GM18505 (cell line): ENCODE data around the gene LYZL4.

Experiments used
- ATAC-seq: cut with Tn5 transposase; IDR thresholded peaks from one replicate; pipeline ENCODE4 v1.9.1; 2021; ENCODE audit not compliant: unreplicated experiment
- POLR2A ChIP-seq: IDR thresholded peaks from 4 replicates; pipeline ENCODE4 v1.6.1; 2011; ENCODE audit warnings: borderline replicate concordance; ENCODE audit not compliant: insufficient read depth, insufficient read length; ENCODE audit errors: extremely low read depth

LYZL4 gene, protein sequence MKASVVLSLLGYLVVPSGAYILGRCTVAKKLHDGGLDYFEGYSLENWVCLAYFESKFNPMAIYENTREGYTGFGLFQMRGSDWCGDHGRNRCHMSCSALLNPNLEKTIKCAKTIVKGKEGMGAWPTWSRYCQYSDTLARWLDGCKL

DNA sequence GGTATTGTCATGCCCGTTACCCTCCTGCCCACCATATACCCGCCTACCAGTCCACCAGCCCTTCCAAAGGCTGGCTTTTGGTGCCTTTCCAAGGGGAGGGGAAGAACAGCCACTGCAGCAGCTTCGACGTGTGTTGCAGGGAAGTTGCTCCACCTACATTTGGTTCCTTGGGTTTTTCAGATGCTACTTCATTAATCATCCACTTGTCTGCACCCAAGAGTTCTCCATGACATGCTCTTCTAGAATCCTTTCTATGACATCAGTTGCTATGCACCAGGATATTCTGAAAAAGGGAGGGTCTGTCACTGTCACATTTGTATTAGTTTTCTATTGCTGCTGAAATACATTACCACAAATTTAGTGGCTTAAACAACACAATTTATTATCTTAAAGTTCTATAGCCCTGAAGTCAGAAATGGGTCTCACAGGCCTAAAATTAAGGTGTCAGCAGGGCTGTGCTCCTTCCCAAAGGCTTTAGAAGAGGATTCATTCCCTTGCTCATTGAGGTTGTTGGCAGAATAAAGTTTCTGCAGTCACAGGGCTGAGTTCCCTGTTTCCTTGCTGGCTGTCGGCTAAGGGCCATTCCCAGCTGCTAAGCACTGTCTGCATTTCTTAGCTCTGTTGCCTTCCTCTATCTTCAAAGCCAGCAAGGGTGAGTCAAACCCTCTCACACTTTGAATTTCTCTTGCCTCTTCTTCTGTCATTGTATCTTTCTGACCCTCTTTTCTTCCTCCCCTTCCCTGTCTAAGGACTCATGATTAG, at the start of gene LYZL4:
Gene LYZL4 (minus strand): TSS at position 241 of the 762 bp plus-strand sequence. CDS start 3,359 bp downstream, outside the sequence.
- ATAC-seq = no peak
- TF ChIP-seq POLR2A = no peak

DNA sequence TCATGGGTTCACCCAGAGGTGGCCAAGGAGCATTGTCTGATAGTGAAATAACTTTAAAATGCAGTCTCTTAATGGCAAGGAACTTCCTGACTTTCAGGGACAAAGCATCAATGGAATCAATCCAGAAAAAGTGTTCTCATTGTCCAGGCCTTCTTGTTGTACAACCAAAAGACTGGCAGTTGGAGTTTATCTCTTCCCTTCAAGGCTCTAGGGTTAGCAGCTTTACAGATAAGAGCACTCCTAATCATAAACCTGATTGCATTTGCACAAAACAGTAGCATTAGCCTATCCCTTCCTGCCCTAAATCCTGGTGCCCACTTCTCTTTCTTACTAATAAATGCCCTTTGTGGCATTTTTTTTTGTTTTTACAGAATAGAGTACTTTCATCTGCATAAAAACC, 48.7 kb upstream of the LYZL4 start:
- TF ChIP-seq POLR2A = no peak
- no peak for ATAC-seq

DNA sequence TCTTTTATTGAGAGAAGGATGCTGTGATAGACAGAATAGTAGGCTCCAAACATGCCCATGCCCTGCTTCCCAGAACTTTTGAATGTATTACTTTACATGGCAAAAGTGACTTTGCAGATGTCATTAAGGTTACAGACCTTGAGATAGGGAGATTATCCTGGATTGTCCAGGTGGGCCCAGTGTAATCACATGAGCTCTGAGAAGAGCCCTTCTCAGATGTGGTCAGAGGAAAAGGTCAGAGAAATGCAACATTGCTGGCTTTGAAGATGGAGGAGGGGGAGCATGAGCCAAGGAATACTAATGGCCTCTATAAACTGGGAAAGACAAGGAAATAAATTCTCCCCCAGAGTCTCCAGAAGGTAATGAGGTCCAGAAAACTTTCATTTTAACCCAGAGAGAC, 45.8 kb upstream of the LYZL4 start:
- TF ChIP-seq POLR2A = no peak
- no peak for ATAC-seq

DNA sequence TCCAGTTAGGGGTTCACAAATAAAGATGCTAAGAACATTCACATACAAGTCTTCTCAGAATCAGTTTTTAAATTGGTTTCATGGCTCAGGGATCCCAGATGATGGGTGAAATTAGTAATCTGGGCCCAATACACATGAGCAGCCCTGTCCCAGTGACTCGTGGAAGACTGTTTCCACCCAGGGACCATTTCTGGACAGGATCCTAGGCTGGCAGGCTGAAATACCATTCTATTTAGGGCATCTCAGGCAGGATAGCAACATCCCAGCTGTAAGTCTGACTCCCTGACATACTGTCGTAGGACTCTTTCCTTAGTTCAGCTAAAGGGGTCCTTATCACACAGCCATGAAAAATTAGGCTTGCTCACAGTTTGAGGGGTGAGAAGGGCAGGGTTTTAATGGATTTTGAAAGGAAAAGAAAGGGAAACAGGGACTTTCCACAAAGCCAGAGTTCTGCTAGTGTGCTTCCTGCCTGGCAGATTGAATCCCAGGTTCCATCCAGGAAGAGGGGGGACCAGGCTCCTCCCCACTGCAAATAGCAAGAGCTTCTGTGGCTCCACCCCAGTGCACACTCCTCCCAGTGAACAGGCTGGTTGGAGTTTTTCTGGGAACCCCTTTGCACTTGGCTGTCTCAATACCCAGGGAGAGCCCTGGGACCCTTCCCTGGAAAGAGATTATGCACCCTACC, 41.3 kb upstream of the LYZL4 start:
- no peak for ATAC-seq

GRCh38 chr3:42451116-42451515, 40.7 kb upstream of the LYZL4 start:
- no peak for ATAC-seq
- TF ChIP-seq POLR2A = no peak

More for the DNA sequence above, 41.3 kb upstream of the LYZL4 start:
- TF ChIP-seq POLR2A = no peak

- no peak for ATAC-seq
Measured at GRCh38 chr3:42450567-42450966, 40.2 kb upstream of the LYZL4 start.

GRCh38 chr3:42447481-42447880, 37.1 kb upstream of the LYZL4 start:
- no peak for ATAC-seq
- no peak for TF ChIP-seq POLR2A

More at GRCh38 chr3:42450567-42450966, 40.2 kb upstream of the LYZL4 start:
- no peak for TF ChIP-seq POLR2A

DNA sequence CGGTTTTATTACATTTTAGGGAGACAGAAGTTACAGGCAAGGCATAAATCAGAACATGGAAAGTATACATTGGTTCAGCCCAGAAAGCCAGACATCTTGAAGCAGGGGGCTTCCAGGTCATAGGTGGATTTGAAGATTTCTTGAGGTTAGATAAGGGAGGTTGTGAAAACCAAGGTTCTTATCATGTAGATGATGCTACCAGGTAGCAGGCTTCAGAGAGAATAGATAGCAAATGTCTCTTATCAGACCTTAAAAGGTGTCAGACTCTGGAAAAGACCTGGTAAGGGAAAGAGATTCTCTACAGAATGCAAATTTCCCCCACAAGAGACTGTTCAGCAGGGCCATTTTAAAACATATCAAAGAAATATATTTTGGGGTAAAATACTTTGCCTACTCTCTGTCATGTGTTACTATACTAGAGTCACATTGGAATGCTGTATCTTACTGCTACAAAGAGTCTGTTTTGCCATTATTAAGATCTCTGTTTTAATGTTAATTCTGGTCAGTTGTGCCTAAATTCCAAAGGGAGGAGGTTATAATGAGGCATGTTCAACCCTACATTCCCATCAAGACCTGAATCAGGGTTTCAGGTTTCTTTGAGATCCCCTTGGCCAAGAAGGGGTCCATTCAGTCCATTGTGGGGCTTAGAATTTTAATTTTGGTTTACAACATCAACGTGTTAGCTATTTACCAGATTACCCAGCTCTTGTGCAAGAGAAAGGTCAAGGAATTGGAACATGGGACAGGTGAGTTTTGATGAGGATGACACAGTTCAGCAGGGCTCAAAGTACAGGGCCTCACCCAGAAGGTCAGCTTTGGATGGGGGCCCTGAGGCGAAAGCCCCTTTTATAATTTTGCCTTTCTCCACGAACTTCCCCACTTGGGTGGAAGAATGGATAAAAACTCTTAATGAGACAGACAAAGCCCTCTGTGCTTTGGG, 36.0 kb upstream of the LYZL4 start:
- TF ChIP-seq POLR2A = no peak
- ATAC-seq = no peak

DNA sequence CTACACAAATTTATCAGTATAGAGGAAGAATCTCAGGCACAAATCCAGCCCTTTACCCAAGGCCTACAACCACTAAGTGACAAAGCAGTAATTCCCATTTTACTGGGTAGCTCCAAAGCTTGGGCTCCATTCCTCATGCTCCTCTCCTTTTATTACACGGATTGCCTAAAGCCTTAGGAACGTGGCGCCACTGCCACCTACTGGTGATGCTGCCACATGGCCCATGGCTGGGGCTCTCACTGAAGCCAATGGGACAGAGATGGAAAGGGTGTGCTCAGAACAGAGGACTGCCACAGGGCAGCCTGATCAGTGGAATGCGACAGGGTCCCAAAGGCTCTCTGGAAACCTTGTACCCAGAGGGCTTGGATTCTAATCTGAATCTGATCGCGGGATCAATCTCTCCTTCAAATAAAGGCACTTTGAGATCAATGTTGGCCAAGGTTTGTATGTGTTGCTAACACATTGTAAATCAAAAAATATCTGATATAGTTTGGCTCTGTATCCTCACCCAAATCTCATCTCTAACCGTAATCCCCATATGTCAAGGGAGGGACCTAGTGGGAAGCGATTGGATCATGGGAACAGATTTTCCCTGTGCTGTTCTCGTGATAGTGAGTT, 33.5 kb upstream of the LYZL4 start:
- ATAC-seq = peak; percentile 81
- no peak for TF ChIP-seq POLR2A

DNA sequence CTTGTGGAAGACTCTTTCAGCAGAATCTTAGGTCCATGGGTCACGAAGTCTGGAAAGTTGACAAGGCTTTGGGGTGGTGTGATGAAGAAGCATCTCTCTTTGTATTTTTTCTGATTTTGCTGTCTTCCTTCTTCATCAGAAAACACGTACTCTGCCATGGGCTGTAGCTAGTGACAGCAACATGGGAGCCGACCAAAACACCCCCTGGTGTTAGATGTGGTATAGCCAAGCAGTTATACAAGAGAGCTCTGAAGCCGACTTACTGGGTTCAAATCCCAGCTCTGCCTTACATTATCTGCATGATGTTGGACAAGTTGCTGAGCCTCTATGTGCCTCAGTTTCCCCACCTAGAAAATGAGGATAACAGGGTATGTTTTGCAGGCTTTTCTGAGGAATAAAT, 32.9 kb upstream of the LYZL4 start:
- ATAC-seq = no peak

GRCh38 chr3:42442640-42443039, 32.2 kb upstream of the LYZL4 start:
- ATAC-seq = no peak
- no peak for TF ChIP-seq POLR2A

More for the DNA sequence above, 32.9 kb upstream of the LYZL4 start:
- TF ChIP-seq POLR2A = no peak

GRCh38 chr3:42441791-42442190, 31.4 kb upstream of the LYZL4 start:
- no peak for ATAC-seq
- no peak for TF ChIP-seq POLR2A
